Neural progenitor cell (in vitro differentiated cells): Measurements from ENCODE around the gene CLIP4. TPM values are rescaled to one million over a fixed set of nuclear protein-coding genes. Genes with fewer than 3 reads are reported as not detected.

Source experiments
- DNase-seq: peaks from one replicate; pipeline ENCODE4 v3.0.0-alpha.2; 2016; ENCODE audit warnings: low spot score
- H2AFZ ChIP-seq: fragments of 200-600 bp; sonication (generic); replicated peaks from 2 replicates; pipeline ENCODE4 v1.6.1; 2016; ENCODE audit warnings: antibody characterized with exemption
- H3F3A ChIP-seq: fragments of 200-600 bp; sonication (generic); 2 replicates; pipeline ENCODE4 v1.6.1; 2016; ENCODE audit warnings: antibody characterized with exemption, low read depth
- H3K27ac ChIP-seq: fragments of 200-600 bp; sonication (generic); 2 replicates; pipeline ENCODE4 v1.5.1; 2016; ENCODE audit warnings: mild to moderate bottlenecking
- H3K27me3 ChIP-seq: fragments of 200-600 bp; sonication (generic); 2 replicates; pipeline ENCODE4 v1.6.1; 2016; ENCODE audit warnings: mild to moderate bottlenecking, moderate library complexity
- H3K36me3 ChIP-seq: fragments of 200-600 bp; sonication (generic); 2 replicates; pipeline ENCODE4 v1.5.1; 2016
- H3K4me1 ChIP-seq: fragments of 200-600 bp; sonication (generic); 2 replicates; pipeline ENCODE4 v1.6.1; 2016; ENCODE audit warnings: mixed run types
- H3K4me2 ChIP-seq: fragments of 200-600 bp; sonication (generic); 2 replicates; pipeline ENCODE4 v1.6.1; 2016
- H3K4me3 ChIP-seq: fragments of 200-600 bp; sonication (generic); 2 replicates; pipeline ENCODE4 v1.5.1; 2016
- H3K79me2 ChIP-seq: fragments of 200-600 bp; sonication (generic); 2 replicates; pipeline ENCODE4 v1.6.1; 2016; ENCODE audit warnings: low read depth
- H3K9ac ChIP-seq: fragments of 200-600 bp; sonication (generic); 2 replicates; pipeline ENCODE4 v1.6.1; 2016
- H3K9me3 ChIP-seq: fragments of 200-600 bp; sonication (generic); 2 replicates; pipeline ENCODE4 v1.5.1; 2016; ENCODE audit warnings: low read depth
- H4K20me1 ChIP-seq: fragments of 200-600 bp; sonication (generic); 2 replicates; pipeline ENCODE4 v1.6.1; 2016; ENCODE audit warnings: low read depth
- H3K27ac Mint-ChIP-seq: 3 replicates; pipeline ENCODE4 v1.8.0; 2021; ENCODE audit warnings: mixed read lengths
- H3K27me3 Mint-ChIP-seq: 2 replicates; pipeline ENCODE4 v1.8.0; 2022; ENCODE audit warnings: low read depth, mild to moderate bottlenecking, inconsistent platforms, moderate library complexity, mixed read lengths; ENCODE audit not compliant: insufficient read depth
- H3K36me3 Mint-ChIP-seq: 3 replicates; pipeline ENCODE4 v1.8.0; 2021; ENCODE audit warnings: mixed read lengths
- H3K4me1 Mint-ChIP-seq: 3 replicates; pipeline ENCODE4 v1.8.0; 2021; ENCODE audit warnings: mixed read lengths
- H3K4me3 Mint-ChIP-seq: 3 replicates; pipeline ENCODE4 v1.8.0; 2021; ENCODE audit warnings: mild to moderate bottlenecking, moderate library complexity, mixed read lengths
- H3K9me3 Mint-ChIP-seq: 3 replicates; pipeline ENCODE4 v1.8.0; 2020; ENCODE audit warnings: mixed read lengths
- CTCF ChIP-seq: fragments of 200-600 bp; sonication (generic); IDR thresholded peaks from 2 replicates; pipeline ENCODE4 v1.5.1; 2017; ENCODE audit warnings: antibody characterized with exemption, mild to moderate bottlenecking
- EZH2 ChIP-seq: fragments of 200-600 bp; sonication (generic); IDR thresholded peaks from 2 replicates; pipeline ENCODE4 v1.6.1; 2017; ENCODE audit warnings: antibody characterized with exemption, mild to moderate bottlenecking, moderate library complexity
- EZH2phosphoT487 ChIP-seq: fragments of 200-600 bp; sonication (generic); IDR thresholded peaks from 2 replicates; pipeline ENCODE4 v1.6.1; 2017; ENCODE audit warnings: antibody characterized with exemption
- total RNA-seq: library from RNA; depleted of rRNA; stranded (reverse); fragments of >200 nt; gene quantifications from 2 replicates; pipeline ENCODE4 v1.2.3, GENCODE V29; 2015; ENCODE audit warnings: low replicate concordance

CLIP4 gene
- total RNA-seq, 1 donor from 2014 or later = 2.1 TPM

- no peak overlapping the region for H3K27ac ChIP-seq
- H3K4me3 Mint-ChIP-seq = no peak overlapping the region
- TF ChIP-seq CTCF (no peak), EZH2 (no peak), EZH2phosphoT487 (no peak)
Observed at GRCh38 chr2:29096969-29097368, 18.2 kb upstream of the CLIP4 start.

GRCh38 chr2:29097569-29097968, 17.6 kb upstream of the CLIP4 start:
- Mint-ChIP-seq H3K27me3 (no peaks in the 10 kb centered on the region), H3K27ac (peak overlapping the region; percentile 87), H3K4me3 (no peak overlapping the region), H3K36me3 (no peaks in the 10 kb centered on the region), H3K9me3 (peaks cover 4% of the 10 kb centered on the region), H3K4me1 (peaks cover 11% of the 10 kb centered on the region)
- Histone ChIP-seq H2AFZ (no peak overlapping the region), H3K36me3 (no peaks in the 10 kb centered on the region), H4K20me1 (no peaks in the 10 kb centered on the region), H3K79me2 (no peaks in the 10 kb centered on the region), H3K9ac (no peak overlapping the region), H3K4me2 (peak overlapping the region; percentile 4), H3K9me3 (no peaks in the 10 kb centered on the region), H3K4me1 (no peaks in the 10 kb centered on the region), H3K27me3 (no peaks in the 10 kb centered on the region), H3F3A (no peaks in the 10 kb centered on the region), H3K27ac (no peak overlapping the region), H3K4me3 (no peak overlapping the region)
- TF ChIP-seq EZH2phosphoT487 (no peak), EZH2 (no peak), CTCF (no peak)
- DNase-seq = no peak

More at GRCh38 chr2:29096969-29097368, 18.2 kb upstream of the CLIP4 start:
- Mint-ChIP-seq H3K27me3 (no peaks in the 10 kb centered on the region), H3K27ac (peak overlapping the region; percentile 63), H3K36me3 (no peaks in the 10 kb centered on the region), H3K4me1 (peaks cover 11% of the 10 kb centered on the region), H3K9me3 (peaks cover 5% of the 10 kb centered on the region)
- no peaks in the 10 kb centered on the region for H3K4me1 ChIP-seq
- H4K20me1 ChIP-seq = no peaks in the 10 kb centered on the region
- H3K9ac ChIP-seq = no peak overlapping the region
- H3K4me3 ChIP-seq = no peak overlapping the region
- no peak overlapping the region for H2AFZ ChIP-seq
- H3K4me2 ChIP-seq = peak overlapping the region; percentile 4
- no peaks in the 10 kb centered on the region for H3K36me3 ChIP-seq
- no peaks in the 10 kb centered on the region for H3K9me3 ChIP-seq
- no peaks in the 10 kb centered on the region for H3K79me2 ChIP-seq
- no peaks in the 10 kb centered on the region for H3F3A ChIP-seq
- no peak for DNase-seq
- no peaks in the 10 kb centered on the region for H3K27me3 ChIP-seq

- H3K36me3 Mint-ChIP-seq = no peaks in the 10 kb centered on the region
- H3K36me3 ChIP-seq = no peaks in the 10 kb centered on the region
- DNase-seq = no peak
- H3K4me2 ChIP-seq = no peak overlapping the region
- peaks cover 4% of the 10 kb centered on the region for H3K9me3 Mint-ChIP-seq
- H3K27ac ChIP-seq = no peak overlapping the region
- no peaks in the 10 kb centered on the region for H4K20me1 ChIP-seq
- no peaks in the 10 kb centered on the region for H3K9me3 ChIP-seq
- H3K4me3 ChIP-seq = no peak overlapping the region
- H3K4me1 ChIP-seq = no peaks in the 10 kb centered on the region
- H3K4me3 Mint-ChIP-seq = no peak overlapping the region
- TF ChIP-seq EZH2phosphoT487 (no peak), CTCF (no peak), EZH2 (no peak)
- H3K4me1 Mint-ChIP-seq = peaks cover 11% of the 10 kb centered on the region
- no peaks in the 10 kb centered on the region for H3F3A ChIP-seq
- no peaks in the 10 kb centered on the region for H3K27me3 ChIP-seq
- H3K27ac Mint-ChIP-seq = no peak overlapping the region
- H3K27me3 Mint-ChIP-seq = peaks cover 4% of the 10 kb centered on the region
- H3K79me2 ChIP-seq = no peaks in the 10 kb centered on the region
- no peak overlapping the region for H2AFZ ChIP-seq
- H3K9ac ChIP-seq = no peak overlapping the region
Observed at GRCh38 chr2:29100564-29100963, 14.7 kb upstream of the CLIP4 start.
